ENCODE measurements around the gene DCLK1. TPM values are rescaled to one million over a fixed set of nuclear protein-coding genes. Genes with fewer than 3 reads are reported as not detected.

Gene DCLK1
- total and polyA plus RNA-seq, 5 donors from 2014 or later: not detected

GRCh38 chr13:36094478-36094877 lies 36.7 kb downstream of the DCLK1 start:
- Histone ChIP-seq H3K27me3 (ENCODE audit: control insufficient read depth, insufficient read depth, low read length) (no peaks in the 10 kb centered on the region), H3K4me3 (ENCODE audit: low read depth, low read length) (no peak overlapping the region), H3K4me1 (ENCODE audit: control insufficient read depth, insufficient read depth, low read length, poor library complexity, severe bottlenecking) (no peaks in the 10 kb centered on the region), H3K9me3 (ENCODE audit: control insufficient read depth in 2 of 2, low read length in 2 of 2) (no peaks in the 10 kb centered on the region), H3K36me3 (ENCODE audit: control insufficient read depth, insufficient read depth, low read length) (no peaks in the 10 kb centered on the region), H3K27ac (ENCODE audit: insufficient read depth, low read length, poor library complexity, severe bottlenecking) (no peak overlapping the region)
- H3K36me3 Mint-ChIP-seq: no peaks in the 10 kb centered on the region
- ATAC-seq (ENCODE audit: low read depth in 2 of 2): no peak
- H3K27me3 Mint-ChIP-seq: no peaks in the 10 kb centered on the region
- no peaks in the 10 kb centered on the region for H3K4me1 Mint-ChIP-seq
- peaks cover 0 to 10% (median 4%) of the 10 kb centered on the region in 7 donors for H3K9me3 Mint-ChIP-seq
- no peak overlapping the region for H3K27ac Mint-ChIP-seq
- no peak for DNase-seq
- no peak overlapping the region for H3K4me3 Mint-ChIP-seq

- Mint-ChIP-seq H3K4me3 (no peak overlapping the region), H3K27ac (no peak overlapping the region), H3K4me1 (no peaks in the 10 kb centered on the region), H3K36me3 (no peaks in the 10 kb centered on the region), H3K9me3 (peaks cover 0 to 10% (median 6%) of the 10 kb centered on the region in 7 donors), H3K27me3 (no peaks in the 10 kb centered on the region)
- H3K27ac ChIP-seq (ENCODE audit: insufficient read depth, low read length, poor library complexity, severe bottlenecking): no peak overlapping the region
- H3K4me3 ChIP-seq (ENCODE audit: low read depth, low read length): no peak overlapping the region
- no peaks in the 10 kb centered on the region for H3K36me3 ChIP-seq (ENCODE audit: control insufficient read depth, insufficient read depth, low read length)
- ATAC-seq (ENCODE audit: low read depth in 2 of 2) (no peak), DNase-seq (no peak)
- no peaks in the 10 kb centered on the region for H3K4me1 ChIP-seq (ENCODE audit: control insufficient read depth, insufficient read depth, low read length, poor library complexity, severe bottlenecking)
- H3K27me3 ChIP-seq (ENCODE audit: control insufficient read depth, insufficient read depth, low read length): no peaks in the 10 kb centered on the region
- no peaks in the 10 kb centered on the region for H3K9me3 ChIP-seq (ENCODE audit: control insufficient read depth in 2 of 2, low read length in 2 of 2)
Observed at GRCh38 chr13:36090592-36090991, 40.6 kb downstream of the DCLK1 start.

GRCh38 chr13:36089130-36089647 lies 42.0 kb downstream of the DCLK1 start:
- Histone ChIP-seq H3K4me3 (ENCODE audit: low read depth, low read length) (no peak overlapping the region), H3K27me3 (ENCODE audit: control insufficient read depth, insufficient read depth, low read length) (no peaks in the 10 kb centered on the region), H3K36me3 (ENCODE audit: control insufficient read depth, insufficient read depth, low read length) (no peaks in the 10 kb centered on the region), H3K27ac (ENCODE audit: insufficient read depth, low read length, poor library complexity, severe bottlenecking) (no peak overlapping the region), H3K9me3 (ENCODE audit: control insufficient read depth in 2 of 2, low read length in 2 of 2) (no peaks in the 10 kb centered on the region), H3K4me1 (ENCODE audit: control insufficient read depth, insufficient read depth, low read length, poor library complexity, severe bottlenecking) (no peaks in the 10 kb centered on the region)
- ATAC-seq (ENCODE audit: low read depth in 2 of 2) (no peak), DNase-seq (no peak)
- Mint-ChIP-seq H3K4me3 (no peak overlapping the region), H3K4me1 (no peaks in the 10 kb centered on the region), H3K36me3 (no peaks in the 10 kb centered on the region), H3K27ac (no peak overlapping the region), H3K9me3 (peaks cover 0 to 10% (median 6%) of the 10 kb centered on the region in 7 donors), H3K27me3 (no peaks in the 10 kb centered on the region)

- Mint-ChIP-seq H3K9me3 (peaks cover 0 to 10% (median 6%) of the 10 kb centered on the region in 7 donors), H3K27ac (no peak overlapping the region), H3K36me3 (no peaks in the 10 kb centered on the region), H3K4me1 (no peaks in the 10 kb centered on the region), H3K27me3 (no peaks in the 10 kb centered on the region), H3K4me3 (no peak overlapping the region)
- Histone ChIP-seq H3K27ac (ENCODE audit: insufficient read depth, low read length, poor library complexity, severe bottlenecking) (no peak overlapping the region), H3K27me3 (ENCODE audit: control insufficient read depth, insufficient read depth, low read length) (no peaks in the 10 kb centered on the region), H3K36me3 (ENCODE audit: control insufficient read depth, insufficient read depth, low read length) (no peaks in the 10 kb centered on the region), H3K4me1 (ENCODE audit: control insufficient read depth, insufficient read depth, low read length, poor library complexity, severe bottlenecking) (no peaks in the 10 kb centered on the region), H3K9me3 (ENCODE audit: control insufficient read depth in 2 of 2, low read length in 2 of 2) (no peaks in the 10 kb centered on the region), H3K4me3 (ENCODE audit: low read depth, low read length) (no peak overlapping the region)
- ATAC-seq (ENCODE audit: low read depth in 2 of 2) (no peak), DNase-seq (no peak)
Observed at GRCh38 chr13:36088463-36088862, 42.7 kb downstream of the DCLK1 start.

GRCh38 chr13:36088001-36088400 lies 43.2 kb downstream of the DCLK1 start:
- no peak for ATAC-seq (ENCODE audit: low read depth in 2 of 2)

GRCh38 chr13:36086117-36086516 lies 45.1 kb downstream of the DCLK1 start:
- no peak for DNase-seq
- no peaks in the 10 kb centered on the region for H3K9me3 ChIP-seq (ENCODE audit: control insufficient read depth in 2 of 2, low read length in 2 of 2)
- H3K27ac Mint-ChIP-seq: no peak overlapping the region
- no peaks in the 10 kb centered on the region for H3K4me1 Mint-ChIP-seq
- H3K36me3 Mint-ChIP-seq: no peaks in the 10 kb centered on the region
- H3K27me3 Mint-ChIP-seq: no peaks in the 10 kb centered on the region
- H3K4me3 ChIP-seq (ENCODE audit: low read depth, low read length): no peak overlapping the region
- no peaks in the 10 kb centered on the region for H3K4me1 ChIP-seq (ENCODE audit: control insufficient read depth, insufficient read depth, low read length, poor library complexity, severe bottlenecking)
- H3K9me3 Mint-ChIP-seq: peaks cover 0 to 8% (median 5%) of the 10 kb centered on the region in 7 donors
- no peaks in the 10 kb centered on the region for H3K27me3 ChIP-seq (ENCODE audit: control insufficient read depth, insufficient read depth, low read length)
- H3K4me3 Mint-ChIP-seq: no peak overlapping the region
- ATAC-seq (ENCODE audit: low read depth in 2 of 2): no peak
- H3K36me3 ChIP-seq (ENCODE audit: control insufficient read depth, insufficient read depth, low read length): no peaks in the 10 kb centered on the region
- H3K27ac ChIP-seq (ENCODE audit: insufficient read depth, low read length, poor library complexity, severe bottlenecking): no peak overlapping the region

More at GRCh38 chr13:36088001-36088400, 43.2 kb downstream of the DCLK1 start:
- Histone ChIP-seq H3K4me3 (ENCODE audit: low read depth, low read length) (no peak overlapping the region), H3K4me1 (ENCODE audit: control insufficient read depth, insufficient read depth, low read length, poor library complexity, severe bottlenecking) (no peaks in the 10 kb centered on the region), H3K27me3 (ENCODE audit: control insufficient read depth, insufficient read depth, low read length) (no peaks in the 10 kb centered on the region), H3K36me3 (ENCODE audit: control insufficient read depth, insufficient read depth, low read length) (no peaks in the 10 kb centered on the region), H3K27ac (ENCODE audit: insufficient read depth, low read length, poor library complexity, severe bottlenecking) (no peak overlapping the region), H3K9me3 (ENCODE audit: control insufficient read depth in 2 of 2, low read length in 2 of 2) (no peaks in the 10 kb centered on the region)
- H3K27ac Mint-ChIP-seq: no peak overlapping the region
- peaks cover 0 to 10% (median 6%) of the 10 kb centered on the region in 7 donors for H3K9me3 Mint-ChIP-seq
- no peak for DNase-seq
- no peak overlapping the region for H3K4me3 Mint-ChIP-seq
- H3K27me3 Mint-ChIP-seq: no peaks in the 10 kb centered on the region
- H3K4me1 Mint-ChIP-seq: no peaks in the 10 kb centered on the region
- no peaks in the 10 kb centered on the region for H3K36me3 Mint-ChIP-seq

GRCh38 chr13:36084131-36084530 lies 47.1 kb downstream of the DCLK1 start:
- peaks cover 0 to 11% (median 3%) of the 10 kb centered on the region in 7 donors for H3K9me3 Mint-ChIP-seq
- no peaks in the 10 kb centered on the region for H3K4me1 Mint-ChIP-seq
- no peak overlapping the region for H3K27ac ChIP-seq (ENCODE audit: insufficient read depth, low read length, poor library complexity, severe bottlenecking)
- H3K27me3 ChIP-seq (ENCODE audit: control insufficient read depth, insufficient read depth, low read length): no peaks in the 10 kb centered on the region
- no peaks in the 10 kb centered on the region for H3K27me3 Mint-ChIP-seq
- no peak for DNase-seq
- H3K4me3 ChIP-seq (ENCODE audit: low read depth, low read length): no peak overlapping the region
- no peak overlapping the region for H3K27ac Mint-ChIP-seq
- no peaks in the 10 kb centered on the region for H3K36me3 Mint-ChIP-seq
- no peak overlapping the region for H3K4me3 Mint-ChIP-seq
- ATAC-seq (ENCODE audit: low read depth in 2 of 2): no peak
- no peaks in the 10 kb centered on the region for H3K36me3 ChIP-seq (ENCODE audit: control insufficient read depth, insufficient read depth, low read length)
- H3K9me3 ChIP-seq (ENCODE audit: control insufficient read depth in 2 of 2, low read length in 2 of 2): no peaks in the 10 kb centered on the region
- no peaks in the 10 kb centered on the region for H3K4me1 ChIP-seq (ENCODE audit: control insufficient read depth, insufficient read depth, low read length, poor library complexity, severe bottlenecking)

GRCh38 chr13:36082806-36083205 lies 48.4 kb downstream of the DCLK1 start:
- H3K4me1 ChIP-seq (ENCODE audit: control insufficient read depth, insufficient read depth, low read length, poor library complexity, severe bottlenecking): no peaks in the 10 kb centered on the region
- no peak overlapping the region for H3K27ac Mint-ChIP-seq

More at GRCh38 chr13:36082806-36083205, 48.4 kb downstream of the DCLK1 start:
- H3K36me3 Mint-ChIP-seq: no peaks in the 10 kb centered on the region
- H3K9me3 ChIP-seq (ENCODE audit: control insufficient read depth in 2 of 2, low read length in 2 of 2): no peaks in the 10 kb centered on the region
- H3K36me3 ChIP-seq (ENCODE audit: control insufficient read depth, insufficient read depth, low read length): no peaks in the 10 kb centered on the region
- H3K27ac ChIP-seq (ENCODE audit: insufficient read depth, low read length, poor library complexity, severe bottlenecking): no peak overlapping the region
- H3K27me3 ChIP-seq (ENCODE audit: control insufficient read depth, insufficient read depth, low read length): no peaks in the 10 kb centered on the region
- ATAC-seq (ENCODE audit: low read depth in 2 of 2) (no peak), DNase-seq (no peak)
- H3K4me3 ChIP-seq (ENCODE audit: low read depth, low read length): no peak overlapping the region
- H3K9me3 Mint-ChIP-seq: peaks cover 0 to 11% (median 3%) of the 10 kb centered on the region in 7 donors
- no peaks in the 10 kb centered on the region for H3K27me3 Mint-ChIP-seq
- no peak overlapping the region for H3K4me3 Mint-ChIP-seq
- no peaks in the 10 kb centered on the region for H3K4me1 Mint-ChIP-seq
